H1 (cell line): ENCODE results near the gene LGALS9. TPM values are rescaled to one million over a fixed set of nuclear protein-coding genes. Genes with fewer than 3 reads are reported as not detected.

ENCODE experiments used
- CTCF ChIA-PET: fragments of 300-600 bp; sonication (Branson Sonifier 250); formaldehyde crosslinking; loops from one replicate; lab custom pipeline; 2021; ENCODE audit not compliant: partially characterized antibody; lab: Charles Lee
- POLR2A ChIA-PET: fragments of 300-600 bp; sonication (Branson Sonifier 250); formaldehyde crosslinking; loops from one replicate; lab custom pipeline; 2021; ENCODE audit warnings: inconsistent platforms; ENCODE audit not compliant: partially characterized antibody; lab: Charles Lee
- DNase-seq, 2 experiments: peaks; one replicate each; pipeline versions ENCODE4 v3.0.0 to v3.0.0-alpha.2; 2010 to 2022; ENCODE audit warnings: low spot score in 2 of 2, low read depth in 1 of 2, mixed read lengths in 1 of 2
- FAIRE-seq: peaks from 2 replicates; lab custom pipeline; 2011; peaks lifted over from hg19 to GRCh38; lab: Jason Lieb, UNC
- H2AFZ ChIP-seq: 2 replicates; pipeline ENCODE4 v1.8.1; 2012; ENCODE audit warnings: low read length, inconsistent platforms
- H2AK5ac ChIP-seq: 2 replicates; pipeline ENCODE4 v1.6.1; 2013; ENCODE audit warnings: low read depth, low read length
- H2BK120ac ChIP-seq: replicated peaks from 2 replicates; pipeline ENCODE3; 2013; ENCODE audit warnings: low read depth, low read length, inconsistent platforms
- H2BK12ac ChIP-seq: 2 replicates; pipeline ENCODE4 v1.6.1; 2013; ENCODE audit warnings: low read depth, low read length
- H2BK15ac ChIP-seq: 2 replicates; pipeline ENCODE4 v1.6.1; 2013; ENCODE audit warnings: low read length
- H2BK20ac ChIP-seq: 2 replicates; pipeline ENCODE4 v1.6.1; 2013; ENCODE audit warnings: low read length
- H2BK5ac ChIP-seq: 2 replicates; pipeline ENCODE4 v1.6.1; 2013; ENCODE audit warnings: low read depth, low read length
- H3K14ac ChIP-seq: 2 replicates; pipeline ENCODE4 v1.6.1; 2013; ENCODE audit warnings: inconsistent platforms; ENCODE audit not compliant: insufficient read length
- H3K18ac ChIP-seq: 2 replicates; pipeline ENCODE4 v1.6.1; 2013; ENCODE audit warnings: low read length; ENCODE audit errors: extremely low read depth
- H3K23ac ChIP-seq: 2 replicates; pipeline ENCODE4 v1.6.1; 2013; ENCODE audit warnings: inconsistent platforms; ENCODE audit not compliant: insufficient read length
- H3K23me2 ChIP-seq: 2 replicates; pipeline ENCODE4 v1.6.1; 2013; ENCODE audit warnings: low read depth, low read length
- H3K27ac ChIP-seq: 2 replicates; pipeline ENCODE4 v1.6.1; 2011; ENCODE audit warnings: low read depth, low read length, inconsistent platforms
- H3K27me3 ChIP-seq, 4 experiments: replicated peaks in 1 of 4; 1 replicate in 1 of 4; 2 replicates in 3 of 4; pipeline versions ENCODE4 v1.6.1 to v1.8.1; 2011 to 2013; ENCODE audit warnings: low read length in 3 of 4, mild to moderate bottlenecking in 3 of 4, inconsistent platforms in 2 of 4, mixed read lengths in 2 of 4, moderate library complexity in 1 of 4; ENCODE audit not compliant: control insufficient read depth in 3 of 4, insufficient read depth in 3 of 4; ENCODE audit errors: extremely low read depth in 1 of 4
- H3K36me3 ChIP-seq, 4 experiments: 2 replicates each; pipeline versions ENCODE4 v1.6.1 to v1.8.1; 2011 to 2013; ENCODE audit warnings: mild to moderate bottlenecking in 4 of 4, low read length in 3 of 4, moderate library complexity in 2 of 4, control low read depth in 1 of 4, inconsistent platforms in 1 of 4; ENCODE audit not compliant: insufficient read depth in 4 of 4, control insufficient read depth in 2 of 4
- H3K4ac ChIP-seq: replicated peaks from 2 replicates; pipeline ENCODE3; 2013; ENCODE audit warnings: low read length, low read depth, mixed read lengths, inconsistent platforms; ENCODE audit not compliant: insufficient read length
- H3K4me1 ChIP-seq, 4 experiments: replicated peaks in 1 of 4; 1 replicate in 1 of 4; 2 replicates in 3 of 4; pipeline versions ENCODE4 v1.6.1 to v1.8.1; 2011 to 2013; ENCODE audit warnings: low read length in 3 of 4, inconsistent platforms in 2 of 4, mixed read lengths in 1 of 4; ENCODE audit not compliant: insufficient read depth in 4 of 4, control insufficient read depth in 3 of 4
- H3K4me2 ChIP-seq, 2 experiments: 2 replicates each; pipeline versions ENCODE4 v1.6.1 to v1.8.1; 2011 to 2013; ENCODE audit warnings: low read depth in 2 of 2, low read length in 2 of 2, control low read depth in 1 of 2, inconsistent platforms in 1 of 2, mild to moderate bottlenecking in 1 of 2; ENCODE audit not compliant: insufficient read depth in 1 of 2
- H3K4me3 ChIP-seq, 4 experiments: fragments of 200-600, 300-600 bp in 1 of 4; sonication (generic), shearing (Covaris generic), sonication (Bioruptor Twin) in 1 of 4; 2 replicates each; pipeline versions ENCODE4 v1.5.1 to v1.8.1; 2011 to 2016; ENCODE audit warnings: low read length in 4 of 4, low read depth in 3 of 4, control low read depth in 2 of 4, inconsistent platforms in 2 of 4, mild to moderate bottlenecking in 2 of 4, mixed read lengths in 1 of 4, moderate library complexity in 1 of 4; ENCODE audit not compliant: insufficient read depth in 2 of 4; ENCODE audit errors: extremely low read depth in 1 of 4
- H3K56ac ChIP-seq: replicated peaks from 2 replicates; pipeline ENCODE3; 2013; ENCODE audit warnings: low read depth, mild to moderate bottlenecking, mixed read lengths, low read length, inconsistent platforms; ENCODE audit not compliant: insufficient read length
- H3K79me1 ChIP-seq: 2 replicates; pipeline ENCODE4 v1.6.1; 2013; ENCODE audit warnings: low read depth, low read length, control low read depth
- H3K79me2 ChIP-seq, 2 experiments: 2 replicates each; pipeline versions ENCODE4 v1.6.1 to v1.8.1; 2012 to 2013; ENCODE audit warnings: low read length in 2 of 2, mild to moderate bottlenecking in 2 of 2, inconsistent platforms in 1 of 2; ENCODE audit not compliant: insufficient read depth in 2 of 2, control insufficient read depth in 1 of 2
- H3K9ac ChIP-seq, 4 experiments: replicated peaks in 1 of 4; 1 replicate in 1 of 4; 2 replicates in 3 of 4; pipeline versions ENCODE4 v1.6.1 to v1.8.1; 2011 to 2013; ENCODE audit warnings: low read depth in 3 of 4, low read length in 3 of 4, control low read depth in 2 of 4, mild to moderate bottlenecking in 2 of 4, moderate library complexity in 2 of 4, inconsistent platforms in 1 of 4; ENCODE audit errors: extremely low read depth in 1 of 4
- H3K9me3 ChIP-seq, 2 experiments: 2 replicates each; pipeline versions ENCODE4 v1.6.1 to v1.8.1; 2012 to 2013; ENCODE audit warnings: mild to moderate bottlenecking in 2 of 2, moderate library complexity in 2 of 2, control low read depth in 1 of 2, inconsistent platforms in 1 of 2, low read depth in 1 of 2, low read length in 1 of 2, mixed read lengths in 1 of 2; ENCODE audit not compliant: insufficient read depth in 2 of 2
- H4K20me1 ChIP-seq, 2 experiments: replicated peaks in 1 of 2; 2 replicates each; pipeline versions ENCODE3 to v1.8.1; 2011 to 2013; ENCODE audit warnings: inconsistent platforms in 2 of 2, low read length in 2 of 2, mild to moderate bottlenecking in 1 of 2; ENCODE audit not compliant: insufficient read depth in 2 of 2, control insufficient read depth in 1 of 2
- H4K5ac ChIP-seq: 2 replicates; pipeline ENCODE4 v1.6.1; 2013; ENCODE audit warnings: low read length, low read depth, mixed read lengths, inconsistent platforms; ENCODE audit not compliant: insufficient read length
- H4K8ac ChIP-seq: 2 replicates; pipeline ENCODE4 v1.8.0; 2013; ENCODE audit warnings: mild to moderate bottlenecking, moderate library complexity, low read length, inconsistent platforms; ENCODE audit not compliant: insufficient read depth; ENCODE audit errors: extremely low read depth
- H4K91ac ChIP-seq: replicated peaks from 2 replicates; pipeline ENCODE3; 2013; ENCODE audit warnings: low read length, mixed read lengths, inconsistent platforms; ENCODE audit not compliant: insufficient read length
- WGBS, 2 experiments: shearing (Covaris generic) in 1 of 2; methylation state at CpG; one replicate each; pipeline versions ENCODE4 v1.1.6 to v1.1.7; 2013 to 2015; ENCODE audit warnings: low lambda C conversion rate in 2 of 2, mixed read lengths in 2 of 2, inconsistent platforms in 1 of 2, low coverage in 1 of 2, missing lambda C conversion rate in 1 of 2; ENCODE audit not compliant: insufficient replicate concordance in 2 of 2, insufficient coverage in 1 of 2, insufficient read length in 1 of 2; ENCODE audit errors: extremely low coverage in 1 of 2, missing lambda C conversion rate in 1 of 2; 5-methylcytosine and 5-hydroxymethylcytosine counted together
- polyA plus RNA-seq, 7 experiments: library from polyadenylated mRNA; depleted of rRNA in 3 of 7; stranded (reverse) in 5 of 7; unstranded in 2 of 7; fragments of >200 nt in 5 of 7; fragments of 200-250 nt in 2 of 7; gene quantifications; 1 replicate in 5 of 7; 2 replicates in 1 of 7; 4 replicates in 1 of 7; pipeline versions ENCODE4 v1.2.1 to v1.2.3, GENCODE V29; 2011 to 2013; ENCODE audit warnings: missing spikeins in 2 of 7, mixed read lengths in 2 of 7
- total RNA-seq: library from RNA; stranded (reverse); fragmentation: NEBNext Ultra II Directional; extraction: Animal tissue kit (Norgen Biotek cat#: 25700); gene quantifications from 2 replicates; pipeline ENCODE4 v1.2.1, GENCODE V29; 2021

LGALS9 gene
- total and polyA plus RNA-seq, 2 of the 8 experiments (the other 6 are each of a cell fraction or from before 2014, with no cell fraction given): 0.95 to 1.7 TPM

DNA sequence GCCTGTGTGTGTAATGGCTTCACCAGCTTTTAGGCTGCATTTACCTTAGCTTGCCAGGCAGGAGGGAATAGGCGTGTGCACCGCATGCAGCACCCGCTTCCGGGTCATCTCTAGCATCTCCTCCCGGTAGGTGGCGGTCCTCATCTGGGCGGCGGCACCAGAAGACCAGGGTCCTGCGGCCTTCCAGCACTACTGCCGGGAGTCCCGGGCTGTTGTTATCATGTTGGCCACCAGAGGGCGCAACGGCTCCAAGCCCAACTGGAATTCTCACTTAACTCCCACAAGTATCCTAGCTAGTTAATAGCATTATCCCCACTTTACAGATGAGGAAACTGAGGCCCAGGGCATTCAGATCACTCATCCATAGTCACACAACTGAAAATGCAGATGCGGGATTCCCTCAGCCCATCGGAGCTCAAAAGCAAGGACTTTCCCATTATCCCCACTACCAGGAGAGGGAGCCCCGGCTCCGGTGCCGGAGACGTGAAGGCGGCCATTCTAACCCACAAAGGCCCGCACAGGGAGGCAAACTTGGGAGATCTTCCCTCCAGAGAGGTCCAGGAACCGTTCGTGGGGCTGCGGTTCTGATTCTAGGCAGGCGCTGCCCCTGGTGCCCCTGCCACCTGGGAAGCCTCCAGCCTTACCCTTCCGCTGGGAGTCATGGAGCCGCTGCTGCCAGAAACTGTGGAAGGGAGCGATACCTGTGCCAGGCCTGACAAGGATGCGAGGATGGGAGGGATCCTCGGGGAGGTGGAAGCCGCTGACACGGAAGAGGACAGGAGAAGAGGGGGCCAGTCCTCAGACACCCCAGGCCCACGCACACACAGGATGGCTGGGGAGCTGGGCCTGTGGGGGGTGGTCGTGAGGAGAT is 23.9 kb downstream of the LGALS9 start:
- Histone ChIP-seq H3K4me3 (no peak overlapping the region), H2BK120ac (no peak overlapping the region), H4K8ac (peak overlapping the region; percentile 75; the same call in 1 of the 2 replicates), H3K9ac (no peak overlapping the region), H2BK15ac (peak overlapping the region; percentile 83; the same call in 1 of the 2 replicates), H3K56ac (no peak overlapping the region), H3K36me3 (no peaks in the 10 kb centered on the region), H3K14ac (no peak overlapping the region), H2BK5ac (no peak overlapping the region), H3K23me2 (no peaks in the 10 kb centered on the region), H3K27me3 (no peaks in the 10 kb centered on the region), H3K23ac (no peak overlapping the region), H3K79me2 (no peaks in the 10 kb centered on the region), H4K91ac (no peak overlapping the region), H3K4me2 (no peak overlapping the region), H2AK5ac (no peak overlapping the region), H3K4ac (no peak overlapping the region), H2BK12ac (0 out of 2 replicates have a peak overlapping the region, but pooled peaks have one; percentile 39), H3K4me1 (no peaks in the 10 kb centered on the region), H3K18ac (peak overlapping the region; percentile 19; the same call in 1 of the 2 replicates), H4K5ac (no peak overlapping the region), H2BK20ac (no peak overlapping the region), H3K9me3 (no peaks in the 10 kb centered on the region), H2AFZ (peak overlapping the region; percentile 94), H3K27ac (no peak overlapping the region), H3K79me1 (no peaks in the 10 kb centered on the region), H4K20me1 (no peaks in the 10 kb centered on the region)
- CTCF ChIA-PET: interaction anchor here (0.6 to 18.4 kb wide), 57 partner anchors 9 to 496 kb away, joined by 3 to 338 read pairs (median 4); partner anchors contain the start of gene LGALS9
- peak; percentile 75 to 93 for DNase-seq
- 60% methylated on average over 31 of the region's 34 CpGs; no CpG with 5 or more reads in 1 of the 2 experiments for WGBS, 2 experiments
- peak; percentile 19 for FAIRE-seq
- POLR2A ChIA-PET: no interaction called here
